GM12873 (cell line): ENCODE measurements around the gene MADCAM1.

Experiments used
- TF ChIP-seq, protein P1 (sequence below): IDR thresholded peaks from 2 replicates; pipeline ENCODE4 v1.5.1; 2012; ENCODE audit warnings: low read depth, mild to moderate bottlenecking, moderate library complexity, low read length, control low read depth; ENCODE audit not compliant: insufficient read depth; ENCODE audit errors: missing control alignments

Gene MADCAM1

DNA sequence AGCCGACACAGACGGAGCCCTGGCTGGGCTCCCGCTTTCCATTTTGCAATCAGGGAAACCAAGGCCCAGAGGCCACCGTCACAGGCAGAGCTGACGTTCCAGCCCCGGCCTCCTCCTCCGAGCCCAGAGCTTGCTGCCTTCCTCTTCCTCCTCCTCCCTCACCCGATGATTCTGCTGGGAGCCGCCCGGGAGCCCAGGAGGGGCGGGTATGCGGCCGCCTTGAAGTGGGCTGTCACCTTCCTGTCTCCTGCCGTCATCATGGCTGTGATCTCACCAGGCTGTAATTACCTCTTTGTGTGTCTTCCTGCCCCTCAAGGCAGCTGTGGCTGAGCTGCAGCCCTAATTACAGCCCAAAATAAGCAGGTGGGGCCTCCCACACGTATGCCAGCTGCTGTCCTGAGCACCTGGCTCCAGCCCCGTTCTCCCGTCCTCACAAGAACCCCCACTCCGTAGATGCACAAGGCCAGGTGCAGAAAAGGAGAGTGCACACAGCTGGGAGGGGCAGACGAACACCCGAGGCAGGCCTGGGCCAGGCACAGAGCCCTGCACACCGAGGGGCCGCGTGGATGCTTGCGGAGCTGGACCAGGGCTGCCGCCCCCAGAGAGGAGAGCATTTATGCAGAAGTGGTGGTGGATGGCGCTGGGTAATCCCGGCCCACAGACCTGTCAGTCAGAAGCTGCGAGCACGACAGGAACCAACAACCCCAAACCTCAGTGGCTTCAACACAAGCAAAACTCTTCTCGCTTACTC lies 15.0 kb downstream of the MADCAM1 start:
- TF ChIP-seq, protein P1, sequence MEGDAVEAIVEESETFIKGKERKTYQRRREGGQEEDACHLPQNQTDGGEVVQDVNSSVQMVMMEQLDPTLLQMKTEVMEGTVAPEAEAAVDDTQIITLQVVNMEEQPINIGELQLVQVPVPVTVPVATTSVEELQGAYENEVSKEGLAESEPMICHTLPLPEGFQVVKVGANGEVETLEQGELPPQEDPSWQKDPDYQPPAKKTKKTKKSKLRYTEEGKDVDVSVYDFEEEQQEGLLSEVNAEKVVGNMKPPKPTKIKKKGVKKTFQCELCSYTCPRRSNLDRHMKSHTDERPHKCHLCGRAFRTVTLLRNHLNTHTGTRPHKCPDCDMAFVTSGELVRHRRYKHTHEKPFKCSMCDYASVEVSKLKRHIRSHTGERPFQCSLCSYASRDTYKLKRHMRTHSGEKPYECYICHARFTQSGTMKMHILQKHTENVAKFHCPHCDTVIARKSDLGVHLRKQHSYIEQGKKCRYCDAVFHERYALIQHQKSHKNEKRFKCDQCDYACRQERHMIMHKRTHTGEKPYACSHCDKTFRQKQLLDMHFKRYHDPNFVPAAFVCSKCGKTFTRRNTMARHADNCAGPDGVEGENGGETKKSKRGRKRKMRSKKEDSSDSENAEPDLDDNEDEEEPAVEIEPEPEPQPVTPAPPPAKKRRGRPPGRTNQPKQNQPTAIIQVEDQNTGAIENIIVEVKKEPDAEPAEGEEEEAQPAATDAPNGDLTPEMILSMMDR: no peak

DNA sequence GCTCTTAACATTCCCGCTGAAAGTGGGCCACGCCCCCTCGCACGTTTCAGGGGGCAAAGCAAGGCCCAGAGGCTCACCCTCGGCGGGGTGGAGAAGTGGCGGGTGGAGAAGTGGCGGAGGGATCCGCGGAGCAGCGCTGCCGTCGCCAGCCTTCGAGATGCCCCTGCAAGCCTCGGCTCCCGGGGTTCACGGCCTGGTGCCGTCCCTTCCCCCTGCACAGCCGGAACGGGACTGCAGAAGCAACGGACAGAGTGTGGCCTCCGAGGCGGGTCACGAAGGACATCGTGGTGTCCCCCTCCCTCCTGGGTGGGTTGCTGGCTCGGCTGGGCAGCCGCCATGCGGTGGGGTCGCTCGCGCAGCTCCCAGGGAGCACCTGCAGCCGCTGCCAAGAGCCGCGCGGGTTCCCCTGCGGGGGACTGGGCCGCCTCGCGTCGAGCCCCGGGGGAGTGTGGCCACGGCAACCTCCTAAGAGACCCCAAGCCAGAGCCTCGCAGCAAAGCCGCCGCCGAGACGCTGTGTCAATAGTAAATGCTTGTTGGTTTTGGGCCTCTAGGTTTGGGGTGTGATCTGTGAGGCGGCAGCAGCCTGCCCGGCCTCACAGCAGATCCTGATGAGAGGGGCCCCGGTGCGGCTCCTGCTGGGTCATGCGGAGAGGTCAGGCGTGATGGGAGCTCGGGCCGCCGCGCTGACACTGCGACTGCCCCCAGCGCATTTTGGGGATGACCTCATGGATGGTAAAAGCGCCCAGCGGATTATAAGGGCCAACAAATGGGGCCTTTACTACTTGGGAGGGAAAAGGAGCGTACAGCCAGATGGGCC lies 16.5 kb downstream of the MADCAM1 start:
- TF ChIP-seq, protein P1: no peak

DNA sequence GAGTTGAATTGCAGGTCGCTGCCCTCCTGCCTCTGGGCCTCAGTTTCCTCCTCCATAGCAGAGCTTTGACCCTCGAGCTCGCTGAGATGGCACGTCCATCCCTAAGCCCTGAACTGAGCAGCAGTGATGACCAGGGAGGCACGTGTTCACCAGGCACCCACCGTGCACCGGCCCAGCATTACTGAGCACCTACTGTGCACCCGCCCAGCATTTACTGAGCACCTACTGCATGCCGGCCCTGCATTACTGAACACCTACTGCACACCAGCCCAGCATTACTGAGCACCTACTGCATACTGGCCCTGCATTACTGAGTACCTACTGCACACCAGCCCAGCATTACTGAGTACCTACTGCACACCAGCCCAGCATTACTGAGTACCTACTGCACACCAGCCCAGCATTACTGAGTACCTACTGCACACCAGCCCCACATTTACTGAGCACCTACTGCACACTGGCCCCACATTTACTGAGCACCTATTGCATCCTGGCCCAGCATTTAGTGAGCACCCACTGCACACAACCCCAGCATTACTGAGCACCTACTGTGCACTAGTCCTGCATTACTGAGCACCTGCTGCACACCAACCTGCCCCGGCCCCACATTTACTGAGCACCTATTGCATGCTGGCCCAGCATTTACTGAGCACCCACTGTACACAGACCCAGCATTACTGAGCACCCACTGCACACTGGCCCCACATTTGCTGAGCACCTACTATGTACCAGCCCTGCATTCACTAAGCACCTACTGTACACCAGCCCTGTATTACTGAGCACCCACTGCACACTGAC lies 17.3 kb downstream of the MADCAM1 start:
- TF ChIP-seq, protein P1: no peak

DNA sequence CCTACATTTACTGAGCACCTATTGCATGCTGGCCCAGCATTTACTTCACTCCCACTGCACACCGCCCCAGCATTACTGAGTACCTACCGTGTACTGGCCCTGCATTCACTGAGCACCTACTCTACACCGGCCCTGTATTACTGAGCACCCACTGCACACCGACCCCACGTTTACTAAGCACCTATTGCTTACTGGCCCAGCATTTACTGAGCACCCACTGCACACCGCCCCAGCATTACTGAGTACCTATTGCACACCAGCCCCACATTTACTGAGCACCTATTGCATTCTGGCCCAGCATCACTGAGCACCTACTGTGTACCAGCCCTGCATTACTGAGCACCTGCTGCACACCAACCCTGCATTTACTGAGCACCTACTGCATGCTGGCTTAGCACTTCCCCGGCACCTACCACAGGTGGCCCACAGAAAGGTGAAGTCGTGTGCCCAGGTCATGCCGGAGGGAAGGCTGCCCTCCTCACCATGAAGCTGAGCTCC lies 17.9 kb downstream of the MADCAM1 start:
- TF ChIP-seq, protein P1: no peak

DNA sequence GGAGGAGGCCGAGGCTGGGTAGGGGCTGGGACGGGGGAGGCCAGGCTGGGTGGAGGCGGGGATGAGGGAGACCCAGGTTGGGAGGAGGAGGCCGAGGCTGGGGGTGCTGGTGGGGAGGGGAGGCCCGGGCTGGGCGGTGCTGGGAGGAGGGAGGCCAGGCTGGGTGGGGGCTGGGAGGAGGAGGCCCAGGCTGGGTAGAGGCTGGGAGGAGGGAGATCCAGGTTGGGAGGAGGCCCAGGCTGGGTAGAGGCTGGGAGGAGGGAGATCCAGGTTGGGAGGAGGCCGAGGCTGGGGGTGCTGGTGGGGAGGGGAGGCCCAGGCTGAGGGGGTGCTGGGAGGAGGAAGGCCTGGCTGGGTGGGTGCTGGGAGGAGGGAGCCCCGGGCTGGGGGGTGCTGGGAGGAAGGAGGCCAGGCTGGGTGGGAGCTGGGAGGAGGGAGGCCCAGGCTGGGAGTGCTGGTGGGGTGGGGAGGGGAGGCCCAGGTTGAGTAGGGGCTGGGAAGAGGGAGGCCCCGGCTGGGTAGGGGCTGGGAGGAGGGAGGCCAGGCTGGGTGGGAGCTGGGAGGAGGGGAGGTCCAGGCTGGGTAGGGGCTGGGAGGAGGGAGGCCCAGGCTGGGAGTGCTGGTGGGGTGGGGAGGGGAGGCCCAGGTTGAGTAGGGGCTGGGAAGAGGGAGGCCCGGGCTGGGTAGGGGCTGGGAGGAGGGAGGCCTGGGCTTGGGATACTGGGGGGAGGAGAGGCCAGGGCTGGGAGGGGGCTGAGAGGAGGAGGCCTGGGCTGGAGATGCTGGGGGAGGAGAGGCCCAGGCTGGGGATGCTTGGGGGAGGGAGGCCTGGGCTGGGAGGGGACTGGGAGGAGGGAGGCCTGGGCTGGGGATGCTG lies 21.7 kb downstream of the MADCAM1 start:
- TF ChIP-seq, protein P1: no peak

DNA sequence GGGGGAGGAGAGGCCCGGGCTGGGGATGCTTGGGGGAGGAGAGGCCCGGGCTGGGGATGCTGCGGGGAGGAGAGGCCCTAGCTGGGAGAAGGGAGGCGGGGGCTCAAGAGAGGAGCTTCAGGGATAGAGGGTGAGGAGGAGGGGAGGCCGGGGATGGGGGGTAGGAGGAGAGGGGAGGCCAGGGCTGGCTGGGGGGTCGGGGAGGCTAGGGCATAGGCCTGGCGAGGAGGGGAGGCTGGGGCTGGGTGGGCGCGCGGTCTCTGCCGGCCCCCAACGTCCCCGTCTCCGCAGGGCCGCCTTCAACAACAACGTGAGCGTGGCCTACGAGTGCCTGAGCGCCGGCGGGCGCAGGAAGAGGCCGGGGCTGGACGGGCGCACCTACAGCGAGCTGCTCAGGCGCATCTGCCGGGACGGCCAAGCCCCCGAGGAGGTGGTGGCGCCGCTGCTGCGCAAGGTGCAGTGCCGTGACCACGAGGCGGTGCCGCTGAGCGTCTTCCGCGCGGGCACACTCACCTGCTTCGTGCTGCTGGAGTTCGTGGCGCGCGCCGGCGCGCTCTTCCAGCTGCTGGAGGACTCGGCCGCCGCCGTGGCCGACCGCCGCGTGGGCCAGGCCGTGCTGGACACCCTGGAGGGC lies 22.4 kb downstream of the MADCAM1 start:
- TF ChIP-seq, protein P1: no peak
